GM18868 (cell line): Measurements from ENCODE around the gene DPP9.
A peak's percentile ranks its signal among the peaks of the same experiment; 100 is the strongest.
"Not testable (repeated sequence)": the region's sequence is repeated elsewhere in the genome, so short reads cannot be mapped to it uniquely, and the experiment has no call there.

Experiments used
- ATAC-seq: cut with Tn5 transposase; IDR thresholded peaks from one replicate; pipeline ENCODE4 v1.9.1; 2021; ENCODE audit warnings: mild to moderate bottlenecking, moderate library complexity; ENCODE audit not compliant: unreplicated experiment

The DPP9 gene

GRCh38 chr19:4742723-4743646 lies 19.3 kb upstream of the DPP9 start:
- no peak for ATAC-seq

- ATAC-seq, result no peak
These were observed 16.4 kb upstream of the DPP9 start for GRCh38 chr19:4740092-4740491.

DNA sequence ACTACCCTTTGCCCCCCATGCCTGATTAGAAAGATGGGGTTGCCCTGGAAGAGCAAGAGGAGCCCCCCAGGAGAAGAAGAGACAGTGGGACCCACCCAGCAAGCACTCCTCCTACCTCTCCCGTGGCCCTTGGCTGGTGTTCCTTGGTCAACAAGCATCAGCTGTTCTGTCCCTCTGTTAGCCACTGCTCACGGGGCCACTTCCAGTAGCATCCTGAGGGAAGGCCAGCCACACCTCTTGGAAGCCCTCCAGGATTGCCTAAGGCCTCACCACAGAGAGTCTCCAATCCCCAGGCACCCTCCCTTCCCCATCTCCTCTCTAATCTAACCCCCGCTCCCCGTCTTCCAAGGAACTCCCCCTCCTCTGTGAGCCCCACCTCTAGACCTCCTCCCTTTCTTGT lies 15.1 kb upstream of the DPP9 start:
- ATAC-seq, result no peak

DNA sequence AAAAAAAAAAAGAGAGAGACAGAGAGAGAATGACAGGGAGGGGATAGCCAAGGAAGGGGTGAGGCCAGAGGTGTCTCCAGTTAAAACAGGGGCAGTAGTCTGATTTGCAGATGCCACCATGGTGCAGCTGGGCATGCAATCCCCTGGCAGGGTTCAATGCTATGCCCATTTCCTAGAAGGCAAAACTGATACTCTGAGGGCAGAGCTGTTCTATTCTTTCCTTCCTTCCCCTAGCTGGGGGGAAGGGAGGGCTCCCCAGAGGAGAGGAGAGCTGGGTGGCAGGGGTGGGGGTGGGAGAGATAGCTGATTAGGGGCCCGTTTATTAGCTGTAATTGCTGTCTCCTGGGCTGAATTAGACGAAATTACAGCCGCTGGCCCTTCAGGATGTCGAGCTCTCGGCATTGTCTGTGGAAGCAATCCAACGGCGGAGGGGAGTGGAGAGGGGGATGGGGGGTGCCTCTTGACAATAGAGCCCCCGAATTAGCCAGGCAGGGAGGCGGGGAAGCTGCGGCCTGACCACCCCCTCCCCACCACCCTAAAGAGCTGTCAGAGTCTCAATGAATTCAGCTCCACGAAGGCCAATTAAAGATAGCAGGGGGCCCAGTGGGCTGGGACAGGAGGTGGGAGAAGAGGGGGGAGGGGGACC lies 14.4 kb upstream of the DPP9 start:
- ATAC-seq, result no peak

DNA sequence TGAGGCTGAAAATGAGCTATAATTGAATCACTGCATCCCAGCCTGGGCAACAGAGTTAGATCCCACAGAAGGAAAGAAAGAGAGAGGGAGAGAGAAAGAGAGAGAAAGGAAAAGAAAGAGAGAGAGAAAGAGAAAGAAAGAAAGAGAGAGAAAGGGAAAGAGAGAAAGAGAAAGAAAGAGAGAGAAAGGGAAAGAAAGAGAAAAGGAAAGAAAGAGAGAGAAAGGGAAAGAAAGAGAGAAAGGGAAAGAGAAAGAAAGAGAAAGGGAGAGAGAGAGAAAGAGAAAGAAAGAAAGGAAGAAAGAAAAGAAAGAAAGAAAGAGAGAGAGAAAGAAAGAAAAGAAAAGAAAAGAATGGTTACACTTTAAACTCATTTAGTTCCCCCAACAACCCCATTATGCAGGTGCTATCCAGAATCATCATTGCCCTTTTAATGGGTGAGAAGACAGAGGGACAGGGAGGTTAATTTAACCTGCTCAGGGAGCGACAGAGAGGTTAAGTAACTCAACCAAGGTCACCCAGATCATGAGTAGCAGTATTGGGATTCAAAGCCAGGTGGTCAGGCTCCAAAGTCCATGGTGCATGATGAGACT lies 10.2 kb upstream of the DPP9 start:
- no peak for ATAC-seq

GRCh38 chr19:4732680-4733114 lies 9.1 kb upstream of the DPP9 start:
- ATAC-seq, result no peak

- ATAC-seq, result no peak
These were observed 7.1 kb upstream of the DPP9 start for GRCh38 chr19:4730740-4731171.

DNA sequence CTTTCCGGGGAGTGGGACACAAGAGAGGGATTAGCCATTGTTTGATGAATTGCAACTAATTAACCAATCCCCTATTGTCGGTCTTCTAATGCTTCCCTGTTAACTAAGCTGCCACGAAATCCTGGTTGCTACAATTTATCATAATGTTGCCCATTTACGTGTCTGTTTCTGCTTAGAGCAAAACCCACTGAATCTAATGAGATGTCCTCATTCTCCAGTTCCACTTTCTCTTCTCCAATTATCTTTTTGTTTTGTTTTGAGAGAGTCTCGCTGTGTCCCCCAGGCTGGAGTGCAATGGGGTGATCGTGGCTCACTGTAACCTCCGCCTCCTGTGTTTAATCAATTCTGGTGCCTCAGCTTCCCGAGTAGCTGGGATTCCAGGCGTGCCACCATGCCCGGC lies 5.2 kb upstream of the DPP9 start:
- no peak for ATAC-seq

DNA sequence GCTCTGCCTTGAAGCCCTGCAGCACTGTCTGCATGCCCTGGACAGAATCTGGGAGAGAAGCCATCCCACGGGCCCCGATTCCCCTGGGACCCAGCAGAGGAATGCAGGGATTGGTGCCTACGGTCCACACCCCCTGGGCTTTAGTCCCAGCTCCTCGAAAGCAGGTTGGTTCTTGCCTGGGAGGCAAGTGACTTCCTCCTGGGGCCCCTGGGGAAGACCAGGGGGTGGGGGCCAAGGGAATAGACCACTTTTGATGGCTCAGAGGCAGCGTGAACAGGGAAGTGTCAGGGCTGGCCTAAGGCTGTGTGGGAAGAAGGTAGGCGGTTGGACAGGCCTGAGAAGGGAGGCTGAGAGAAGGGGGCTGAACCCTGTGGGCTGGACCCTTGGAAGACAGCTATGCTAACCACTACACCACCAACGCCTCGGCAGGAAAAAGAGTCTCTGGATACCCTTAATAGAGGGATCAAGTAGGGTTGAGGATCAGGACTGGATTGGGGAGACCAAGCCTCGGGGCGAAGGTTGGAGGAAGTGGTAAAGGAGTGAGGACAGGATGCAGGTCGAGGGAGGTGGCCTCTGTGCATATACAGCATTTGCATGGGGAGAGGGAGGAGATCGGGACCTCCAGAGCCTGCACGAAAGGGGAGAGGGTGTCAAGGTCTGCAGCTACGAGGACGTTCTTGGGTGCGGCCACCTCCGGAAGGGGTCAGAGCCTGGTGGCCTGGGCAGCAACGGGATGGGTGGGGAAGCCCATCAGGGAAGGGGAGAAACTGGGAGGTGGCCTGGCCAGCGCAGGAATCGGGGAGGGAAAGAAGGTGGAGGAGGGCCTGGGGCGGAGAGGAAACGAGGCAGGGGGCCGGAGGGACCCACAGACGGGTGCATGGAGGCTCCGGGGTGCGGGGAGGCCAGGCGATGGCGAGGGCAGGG lies 709 bp downstream of the DPP9 start:
- peak; percentile 2 for ATAC-seq

DNA sequence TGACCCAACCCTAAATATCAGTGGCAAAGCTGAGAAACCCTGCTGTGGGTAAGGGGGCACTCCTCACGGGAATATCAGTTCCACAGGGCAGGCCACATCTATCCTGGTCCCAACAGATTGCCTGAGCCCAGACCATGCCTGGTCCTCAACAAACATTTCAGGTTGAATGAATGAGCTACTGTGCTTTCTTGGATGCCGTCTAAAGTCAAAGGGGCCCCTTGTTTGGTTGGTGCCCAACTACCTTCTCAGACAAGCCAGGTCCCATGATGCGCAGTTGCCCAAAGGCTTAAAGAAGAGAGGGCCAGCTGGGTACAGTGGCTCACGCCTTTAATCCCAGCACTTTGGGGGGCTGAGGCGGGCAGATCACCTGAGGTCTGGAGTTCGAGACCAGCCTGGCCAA lies 2.4 kb downstream of the DPP9 start:
- ATAC-seq, result no peak

GRCh38 chr19:4720037-4720700 lies 3.5 kb downstream of the DPP9 start:
- ATAC-seq, result no peak

DNA sequence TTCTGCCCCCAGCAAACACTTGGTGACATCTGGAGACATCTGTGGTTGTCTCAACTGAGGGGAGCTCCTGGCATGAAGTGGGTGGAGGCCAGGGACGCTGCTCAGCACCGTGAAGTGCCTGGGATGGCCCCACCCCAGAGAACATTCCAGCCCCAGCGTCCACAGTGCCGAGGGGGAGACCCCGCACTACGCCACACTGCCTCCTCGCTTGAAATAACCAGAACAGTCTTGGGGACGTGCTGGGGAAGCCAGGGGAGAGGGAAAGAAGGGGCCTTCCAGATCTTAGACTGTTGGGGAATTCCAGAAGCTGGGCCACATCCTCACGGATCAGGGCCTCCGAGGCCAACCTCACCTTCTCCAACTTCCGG lies 4.2 kb downstream of the DPP9 start:
- ATAC-seq, result no peak

- no peak for ATAC-seq
These were observed 5.5 kb downstream of the DPP9 start for GRCh38 chr19:4717966-4718701.

DNA sequence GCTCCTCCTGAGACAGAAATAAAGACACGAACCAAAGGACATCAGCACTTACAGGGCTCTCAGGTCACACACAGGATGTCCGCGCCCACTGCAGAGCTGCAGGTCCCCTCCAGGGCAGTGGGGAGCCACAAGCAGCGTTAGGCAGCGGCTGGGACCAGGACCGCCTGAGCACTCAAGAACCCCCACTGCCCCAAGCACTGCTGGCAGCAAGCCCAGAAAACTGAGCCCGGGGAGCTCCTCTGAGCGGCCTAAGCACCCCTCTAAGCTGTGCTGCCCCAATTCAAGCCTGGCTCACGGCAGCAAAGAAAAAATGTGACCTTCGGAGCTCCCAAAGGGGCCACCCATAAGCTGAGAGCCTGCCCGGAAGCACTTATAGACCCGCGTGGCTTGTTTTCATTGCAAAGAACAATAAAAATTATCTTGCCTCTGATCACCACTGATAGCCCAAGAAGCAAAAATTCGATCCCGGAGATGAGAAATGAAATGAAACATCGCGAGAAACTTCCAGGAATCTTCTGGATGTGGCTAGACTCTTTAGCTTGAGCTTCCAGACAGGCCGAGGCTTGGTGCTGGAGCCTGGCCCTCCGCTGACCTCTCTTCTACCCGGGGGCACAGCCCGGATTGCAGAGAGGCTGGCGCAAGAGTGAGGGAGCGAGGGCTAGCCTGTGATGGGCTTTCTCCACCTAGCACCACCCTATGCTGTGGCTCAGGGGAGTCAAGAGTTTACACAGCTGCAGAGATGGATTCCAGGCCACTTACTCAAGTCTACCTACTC lies 6.3 kb downstream of the DPP9 start:
- ATAC-seq, result no peak

GRCh38 chr19:4715529-4716221 lies 8.0 kb downstream of the DPP9 start:
- no peak for ATAC-seq

- not testable (repeated sequence) for ATAC-seq
These were observed 8.5 kb downstream of the DPP9 start for GRCh38 chr19:4715178-4715528.

GRCh38 chr19:4714016-4714415 lies 9.6 kb downstream of the DPP9 start:
- no peak for ATAC-seq

DNA sequence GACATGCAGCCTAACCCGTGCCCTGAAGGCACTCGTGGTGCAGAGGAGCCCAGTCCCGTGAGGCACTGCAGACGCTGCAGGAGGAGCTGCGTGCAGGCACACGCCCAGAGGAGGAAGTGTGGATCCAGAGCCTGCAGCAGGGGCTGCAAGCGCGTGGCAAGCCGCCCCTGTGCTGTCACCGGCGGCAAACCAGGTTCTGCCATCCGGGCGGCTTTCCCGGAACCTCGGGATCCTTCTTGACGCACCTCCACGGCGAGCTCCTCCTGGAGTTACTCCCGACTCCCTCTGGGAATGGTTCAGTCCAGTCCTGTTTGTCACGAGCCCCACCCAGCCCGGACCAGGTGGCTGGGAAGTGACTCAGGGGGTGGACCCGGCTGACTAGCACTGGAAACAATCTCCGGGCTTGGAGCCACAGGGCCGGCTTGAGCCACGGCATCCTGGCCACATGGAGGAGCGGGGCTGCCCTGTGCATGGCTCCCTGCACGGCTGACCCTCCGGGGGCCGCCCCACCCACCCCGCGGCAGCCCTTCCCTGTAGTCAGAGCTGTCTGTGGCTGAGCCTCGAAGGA lies 10.2 kb downstream of the DPP9 start:
- no peak for ATAC-seq
